Natural killer cell (primary cell): ENCODE data around the gene SP2. TPM values are rescaled to one million over a fixed set of nuclear protein-coding genes. Genes with fewer than 3 reads are reported as not detected.

ENCODE experiments used
- ATAC-seq, 3 donors: fragments of 150-1000 bp in 2 of 3; fragments of 200-7000 bp in 1 of 3; cut with Tn5 transposase; 1 replicate in 1 of 3; 2 replicates in 2 of 3; pipeline ENCODE4 v1.10.0; 2021; ENCODE audit warnings: mild to moderate bottlenecking in 2 of 3, moderate library complexity in 2 of 3
- DNase-seq, 2 donors: peaks; one replicate each; pipeline versions ENCODE4 v3.0.0 to v3.0.0-alpha.2; 2013 to 2021; ENCODE audit warnings: mixed read lengths in 1 of 2
- H3K27ac ChIP-seq: one replicate; pipeline ENCODE4 v1.5.1; 2013; ENCODE audit warnings: mild to moderate bottlenecking, low read length
- H3K27me3 ChIP-seq: one replicate; pipeline ENCODE4 v1.6.1; 2013; ENCODE audit warnings: low read length; ENCODE audit not compliant: control insufficient read depth, insufficient read depth
- H3K36me3 ChIP-seq: one replicate; pipeline ENCODE4 v1.6.1; 2013; ENCODE audit warnings: low read length; ENCODE audit not compliant: control insufficient read depth, insufficient read depth
- H3K4me1 ChIP-seq: one replicate; pipeline ENCODE4 v1.6.1; 2013; ENCODE audit warnings: low read length; ENCODE audit not compliant: control insufficient read depth, insufficient read depth
- H3K4me3 ChIP-seq: one replicate; pipeline ENCODE4 v1.5.1; 2013; ENCODE audit warnings: low read length
- H3K9me3 ChIP-seq: one replicate; pipeline ENCODE4 v1.6.1; 2013; ENCODE audit warnings: low read length; ENCODE audit not compliant: control insufficient read depth, insufficient read depth
- H3K27ac Mint-ChIP-seq, 2 donors: one replicate each; pipeline ENCODE4 v1.8.0; 2022; ENCODE audit warnings: mild to moderate bottlenecking in 2 of 2, mixed read lengths in 2 of 2, moderate library complexity in 1 of 2
- H3K27me3 Mint-ChIP-seq, 2 donors: one replicate each; pipeline ENCODE4 v1.8.0; 2022; ENCODE audit warnings: low read depth in 2 of 2, mixed read lengths in 2 of 2
- H3K36me3 Mint-ChIP-seq: one replicate; pipeline ENCODE4 v1.8.0; 2022; ENCODE audit warnings: mixed read lengths
- H3K4me1 Mint-ChIP-seq, 2 donors: one replicate each; pipeline ENCODE4 v1.8.0; 2022; ENCODE audit warnings: mixed read lengths in 2 of 2
- H3K4me3 Mint-ChIP-seq: one replicate; pipeline ENCODE4 v1.8.0; 2022; ENCODE audit warnings: mild to moderate bottlenecking, moderate library complexity, mixed read lengths
- H3K9me3 Mint-ChIP-seq, 2 donors: one replicate each; pipeline ENCODE4 v1.8.0; 2022; ENCODE audit warnings: mixed read lengths in 2 of 2
- WGBS: methylation state at CpG from one replicate; pipeline ENCODE4 v1.1.7; 2013; ENCODE audit warnings: missing lambda C conversion rate; ENCODE audit not compliant: insufficient coverage; 5-methylcytosine and 5-hydroxymethylcytosine counted together
- intact Hi-C: fragments of 100-400 bp; cut with micrococcal nuclease; formaldehyde crosslinking; loops from one replicate; pipeline ENCODE4 v1.14.2; 2022
- total RNA-seq, 4 donors: library from RNA; stranded (reverse); fragments of 120-200 nt in 1 of 4; gene quantifications; one replicate each; pipeline versions ENCODE4 v1.2.3 to v1.2.4, GENCODE V29; 2013 to 2022
- TF ChIP-seq, protein P1 (sequence below): fragments of 200-600 bp; IDR thresholded peaks from one replicate; pipeline ENCODE4 v1.8.0; 2022; ENCODE audit warnings: antibody characterized with exemption

SP2 gene
- total RNA-seq, 3 donors from 2014 or later (not counting 1 experiment from before 2014, with no cell fraction given): 29.4 to 44.1 (median 33.1) TPM

DNA sequence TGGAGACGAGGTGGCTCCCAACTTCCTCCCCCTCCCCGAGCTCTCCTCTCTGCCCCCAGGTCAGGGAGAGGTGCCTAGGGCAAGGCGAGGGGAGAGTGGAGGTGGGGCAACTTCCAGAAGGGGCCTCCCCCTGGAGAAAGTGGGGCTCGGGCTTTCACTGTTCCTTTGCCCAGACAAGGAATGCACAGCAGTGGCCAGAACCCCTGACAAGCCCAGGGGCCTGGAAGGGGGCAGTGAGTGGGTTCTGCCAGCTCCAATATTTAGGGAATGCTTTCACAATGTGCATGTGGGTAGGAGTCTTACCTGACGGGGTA lies 11.7 kb upstream of the SP2 start:
- WGBS: 80% methylated on average over 3 of the region's 5 CpGs
- DNase-seq: no peak

DNA sequence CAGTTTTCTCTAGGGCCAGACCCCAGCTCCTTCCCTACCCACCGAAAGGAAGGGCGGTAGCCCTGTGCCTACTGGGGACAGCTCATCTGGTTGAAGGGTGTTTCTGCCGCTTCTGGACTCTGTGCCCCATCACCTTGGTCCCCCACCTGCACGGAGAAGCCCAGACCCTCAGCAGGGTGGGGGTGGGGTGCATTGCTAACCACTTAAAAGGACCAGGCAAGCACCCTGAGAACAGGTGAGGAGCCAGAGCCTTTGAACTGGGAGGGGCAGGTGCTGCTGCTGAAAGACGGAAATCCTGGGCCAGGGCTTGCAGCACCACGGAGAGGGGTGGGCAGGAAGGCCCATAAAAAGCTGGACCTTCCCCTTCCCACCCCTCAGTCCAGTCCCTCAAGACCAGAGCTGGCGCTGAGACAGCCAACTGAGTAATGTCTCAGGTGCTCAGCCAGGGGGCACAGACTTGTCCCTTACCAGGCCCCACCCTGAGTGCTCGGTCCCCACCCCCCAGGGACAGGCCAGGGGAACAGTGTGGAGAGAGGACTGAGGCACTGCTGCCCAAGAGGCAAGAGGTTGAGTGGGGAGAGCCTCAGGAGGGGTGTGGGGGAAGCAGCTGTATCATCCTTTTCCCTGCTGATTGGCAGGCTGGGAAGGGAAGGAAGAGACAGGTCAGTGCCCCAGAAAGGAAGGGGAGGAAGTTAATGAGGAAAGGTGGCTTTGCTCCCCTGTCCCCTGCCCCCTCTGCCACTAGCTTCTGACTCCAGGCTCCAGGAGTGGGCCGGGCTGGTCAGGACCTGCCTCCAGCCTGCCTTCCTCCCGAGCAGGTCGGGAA lies 10.9 kb upstream of the SP2 start:
- peaks cover 0 to 4% of the 10 kb centered on the region in 2 donors for H3K27me3 Mint-ChIP-seq
- Histone ChIP-seq H3K9me3 (no peaks in the 10 kb centered on the region), H3K27me3 (no peaks in the 10 kb centered on the region), H3K27ac (no peak overlapping the region), H3K4me3 (no peak overlapping the region), H3K36me3 (no peaks in the 10 kb centered on the region), H3K4me1 (peaks cover 8% of the 10 kb centered on the region)
- no peak for ATAC-seq
- peak in 1 of 2 donors; percentile 44 for DNase-seq
- H3K4me1 Mint-ChIP-seq: peaks cover 0 to 9% of the 10 kb centered on the region in 2 donors
- WGBS: 68% methylated on average over 11 of the region's 11 CpGs
- no peaks in the 10 kb centered on the region for H3K36me3 Mint-ChIP-seq
- no peak overlapping the region for H3K4me3 Mint-ChIP-seq
- intact Hi-C loops: no loop called here
- no peak overlapping the region for H3K27ac Mint-ChIP-seq
- TF ChIP-seq, protein P1, sequence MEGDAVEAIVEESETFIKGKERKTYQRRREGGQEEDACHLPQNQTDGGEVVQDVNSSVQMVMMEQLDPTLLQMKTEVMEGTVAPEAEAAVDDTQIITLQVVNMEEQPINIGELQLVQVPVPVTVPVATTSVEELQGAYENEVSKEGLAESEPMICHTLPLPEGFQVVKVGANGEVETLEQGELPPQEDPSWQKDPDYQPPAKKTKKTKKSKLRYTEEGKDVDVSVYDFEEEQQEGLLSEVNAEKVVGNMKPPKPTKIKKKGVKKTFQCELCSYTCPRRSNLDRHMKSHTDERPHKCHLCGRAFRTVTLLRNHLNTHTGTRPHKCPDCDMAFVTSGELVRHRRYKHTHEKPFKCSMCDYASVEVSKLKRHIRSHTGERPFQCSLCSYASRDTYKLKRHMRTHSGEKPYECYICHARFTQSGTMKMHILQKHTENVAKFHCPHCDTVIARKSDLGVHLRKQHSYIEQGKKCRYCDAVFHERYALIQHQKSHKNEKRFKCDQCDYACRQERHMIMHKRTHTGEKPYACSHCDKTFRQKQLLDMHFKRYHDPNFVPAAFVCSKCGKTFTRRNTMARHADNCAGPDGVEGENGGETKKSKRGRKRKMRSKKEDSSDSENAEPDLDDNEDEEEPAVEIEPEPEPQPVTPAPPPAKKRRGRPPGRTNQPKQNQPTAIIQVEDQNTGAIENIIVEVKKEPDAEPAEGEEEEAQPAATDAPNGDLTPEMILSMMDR: no peak
- no peaks in the 10 kb centered on the region for H3K9me3 Mint-ChIP-seq

More for the DNA sequence above, 11.7 kb upstream of the SP2 start:
- no peak overlapping the region for H3K4me3 ChIP-seq
- peaks cover 8% of the 10 kb centered on the region for H3K4me1 ChIP-seq
- no peaks in the 10 kb centered on the region for H3K27me3 ChIP-seq
- Mint-ChIP-seq H3K4me1 (peaks cover 0 to 6% of the 10 kb centered on the region in 2 donors), H3K27me3 (peaks cover 0 to 4% of the 10 kb centered on the region in 2 donors), H3K36me3 (no peaks in the 10 kb centered on the region), H3K27ac (no peak overlapping the region), H3K4me3 (no peak overlapping the region), H3K9me3 (no peaks in the 10 kb centered on the region)
- no peaks in the 10 kb centered on the region for H3K9me3 ChIP-seq
- H3K36me3 ChIP-seq: no peaks in the 10 kb centered on the region
- ATAC-seq: no peak
- intact Hi-C loops: no loop called here
- H3K27ac ChIP-seq: no peak overlapping the region
- TF ChIP-seq, protein P1: no peak

DNA sequence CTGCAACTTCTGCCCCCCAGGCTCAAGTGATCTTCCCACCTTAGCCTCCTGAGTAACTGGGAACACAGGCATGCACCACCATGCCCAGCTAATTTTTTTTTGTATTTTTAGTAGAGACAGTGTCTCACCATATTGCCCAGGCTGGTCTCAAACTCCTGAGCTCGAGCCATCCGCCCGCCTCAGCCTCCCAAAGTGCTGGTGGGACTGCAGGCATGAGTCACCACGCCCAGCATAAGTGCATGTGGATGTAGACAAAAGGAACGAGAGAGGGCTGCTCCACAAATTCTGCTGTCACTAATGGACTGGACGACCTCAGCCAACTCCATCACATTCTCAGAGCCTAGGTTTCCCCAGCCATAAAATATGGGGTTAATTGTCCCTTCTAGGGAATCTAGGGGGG lies 7.7 kb upstream of the SP2 start:
- Mint-ChIP-seq H3K4me3 (no peak overlapping the region), H3K36me3 (no peaks in the 10 kb centered on the region), H3K9me3 (no peaks in the 10 kb centered on the region), H3K4me1 (peaks cover 0 to 8% of the 10 kb centered on the region in 2 donors), H3K27me3 (no peaks in the 10 kb centered on the region), H3K27ac (no peak overlapping the region)
- TF ChIP-seq, protein P1: no peak
- intact Hi-C loops: no loop called here
- Histone ChIP-seq H3K36me3 (no peaks in the 10 kb centered on the region), H3K4me1 (no peaks in the 10 kb centered on the region), H3K27me3 (no peaks in the 10 kb centered on the region), H3K9me3 (no peaks in the 10 kb centered on the region), H3K27ac (no peak overlapping the region), H3K4me3 (no peak overlapping the region)
- ATAC-seq (no peak), DNase-seq (no peak)
- 93% methylated on average over 5 of the region's 6 CpGs for WGBS
